Kidney epithelial cell (primary cell): ENCODE results near the gene MIOX. TPM values are rescaled to one million over a fixed set of nuclear protein-coding genes. Genes with fewer than 3 reads are reported as not detected.

Source experiments
- DNase-seq: peaks from one replicate; pipeline ENCODE4 v3.0.0-alpha.2; 2010; ENCODE audit warnings: low read depth
- H3K27me3 ChIP-seq: 2 replicates; pipeline ENCODE4 v1.6.0; 2011; ENCODE audit warnings: low read length; ENCODE audit not compliant: control insufficient read depth, insufficient read depth
- H3K36me3 ChIP-seq: 2 replicates; pipeline ENCODE4 v1.5.1; 2011; ENCODE audit warnings: low read length; ENCODE audit not compliant: control insufficient read depth, insufficient read depth
- H3K4me3 ChIP-seq: 2 replicates; pipeline ENCODE4 v1.5.1; 2011; ENCODE audit warnings: low read depth, mild to moderate bottlenecking, control low read depth, low read length
- total RNA-seq: library from RNA; depleted of rRNA; stranded (reverse); fragments of >200 nt; gene quantifications from 2 replicates; pipeline ENCODE4 v1.2.3, GENCODE V29; 2015
- TF ChIP-seq, protein P1 (sequence below): IDR thresholded peaks from 2 replicates; pipeline ENCODE4 v1.5.1; 2011; ENCODE audit warnings: mild to moderate bottlenecking, moderate library complexity, low read length, control low read depth, inconsistent platforms; ENCODE audit not compliant: insufficient read depth, poor library complexity, severe bottlenecking

MIOX gene
- total RNA-seq, 1 donor from 2014 or later: 1.8 TPM

GRCh38 chr22:50523458-50523805 is 36.8 kb downstream of the MIOX start:
- H3K36me3 ChIP-seq: peaks cover 4% of the 10 kb centered on the region
- DNase-seq: no peak

DNA sequence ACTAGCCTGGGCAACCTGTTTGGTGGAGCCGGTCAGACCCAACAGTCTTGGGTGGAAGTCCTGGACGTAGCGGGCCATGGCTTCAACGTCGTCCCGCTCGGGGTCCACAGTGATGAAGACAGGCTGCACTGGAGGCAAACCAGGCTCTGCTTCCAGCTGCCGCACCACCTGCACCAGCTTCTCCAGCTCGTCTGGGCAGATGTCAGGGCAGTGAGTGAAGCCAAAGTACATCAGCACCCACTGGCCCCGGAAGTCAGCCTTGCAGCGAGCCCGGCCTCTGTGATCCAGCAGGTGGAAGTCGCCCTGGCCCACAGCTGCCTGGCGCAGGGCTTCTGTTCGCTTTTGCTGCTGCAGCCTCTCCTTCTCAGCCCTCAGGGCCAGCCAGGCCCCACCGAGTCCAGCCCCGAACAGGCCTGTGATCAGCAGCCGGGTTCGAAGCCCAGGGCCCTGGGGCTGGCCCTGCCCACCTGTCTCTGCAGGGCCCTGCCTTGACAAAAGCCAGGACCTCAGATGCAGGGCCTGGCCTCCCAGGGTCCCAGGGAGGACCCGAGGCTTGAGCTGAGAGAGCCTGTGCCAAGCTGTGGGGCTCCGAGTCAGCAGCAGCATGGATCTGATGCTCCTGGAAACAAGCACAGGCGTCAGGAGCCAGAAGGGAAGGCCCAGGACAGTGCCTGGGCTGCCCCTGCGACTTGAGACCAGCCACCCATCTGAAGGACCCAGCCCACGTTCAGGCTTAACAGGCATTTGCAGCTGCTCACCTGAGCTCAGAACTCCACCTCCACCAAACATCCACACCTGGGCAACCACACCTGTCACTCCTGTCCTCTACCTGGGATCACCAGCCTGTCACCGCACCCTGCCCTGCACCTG is 37.4 kb downstream of the MIOX start:
- peak overlapping the region; percentile 53 for H3K4me3 ChIP-seq
- H3K36me3 ChIP-seq: peaks cover 4% of the 10 kb centered on the region
- DNase-seq: no peak

More at GRCh38 chr22:50523458-50523805, 36.8 kb downstream of the MIOX start:
- Histone ChIP-seq H3K27me3 (no peaks in the 10 kb centered on the region), H3K4me3 (no peak overlapping the region)
- TF ChIP-seq, protein P1, sequence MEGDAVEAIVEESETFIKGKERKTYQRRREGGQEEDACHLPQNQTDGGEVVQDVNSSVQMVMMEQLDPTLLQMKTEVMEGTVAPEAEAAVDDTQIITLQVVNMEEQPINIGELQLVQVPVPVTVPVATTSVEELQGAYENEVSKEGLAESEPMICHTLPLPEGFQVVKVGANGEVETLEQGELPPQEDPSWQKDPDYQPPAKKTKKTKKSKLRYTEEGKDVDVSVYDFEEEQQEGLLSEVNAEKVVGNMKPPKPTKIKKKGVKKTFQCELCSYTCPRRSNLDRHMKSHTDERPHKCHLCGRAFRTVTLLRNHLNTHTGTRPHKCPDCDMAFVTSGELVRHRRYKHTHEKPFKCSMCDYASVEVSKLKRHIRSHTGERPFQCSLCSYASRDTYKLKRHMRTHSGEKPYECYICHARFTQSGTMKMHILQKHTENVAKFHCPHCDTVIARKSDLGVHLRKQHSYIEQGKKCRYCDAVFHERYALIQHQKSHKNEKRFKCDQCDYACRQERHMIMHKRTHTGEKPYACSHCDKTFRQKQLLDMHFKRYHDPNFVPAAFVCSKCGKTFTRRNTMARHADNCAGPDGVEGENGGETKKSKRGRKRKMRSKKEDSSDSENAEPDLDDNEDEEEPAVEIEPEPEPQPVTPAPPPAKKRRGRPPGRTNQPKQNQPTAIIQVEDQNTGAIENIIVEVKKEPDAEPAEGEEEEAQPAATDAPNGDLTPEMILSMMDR: no peak

DNA sequence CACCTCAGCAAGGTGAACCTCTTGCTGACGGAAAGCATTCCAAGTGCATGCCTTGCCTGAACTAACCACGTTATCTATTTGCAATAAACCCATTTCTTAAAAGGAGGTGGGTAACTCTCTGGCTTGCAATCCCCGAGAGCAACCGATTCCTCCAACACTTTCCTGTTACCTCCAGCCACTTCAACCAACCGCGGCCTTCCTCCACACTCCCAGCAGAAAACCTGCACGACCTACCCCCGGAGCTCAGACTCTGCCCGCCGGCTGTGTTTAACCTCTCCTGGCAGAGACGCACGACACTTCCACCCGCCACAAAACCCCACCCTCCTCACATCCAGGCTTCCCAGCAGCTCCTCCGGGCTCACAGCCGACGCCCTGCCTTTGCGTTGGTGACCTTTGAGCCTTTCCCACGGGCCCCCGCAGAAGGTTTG is 38.0 kb downstream of the MIOX start:
- H3K4me3 ChIP-seq: peak overlapping the region; percentile 53
- no peak for DNase-seq
- no peaks in the 10 kb centered on the region for H3K27me3 ChIP-seq
- TF ChIP-seq, protein P1: no peak
- peaks cover 4% of the 10 kb centered on the region for H3K36me3 ChIP-seq

More for the DNA sequence above, 37.4 kb downstream of the MIOX start:
- H3K27me3 ChIP-seq: no peaks in the 10 kb centered on the region
- TF ChIP-seq, protein P1: no peak

DNA sequence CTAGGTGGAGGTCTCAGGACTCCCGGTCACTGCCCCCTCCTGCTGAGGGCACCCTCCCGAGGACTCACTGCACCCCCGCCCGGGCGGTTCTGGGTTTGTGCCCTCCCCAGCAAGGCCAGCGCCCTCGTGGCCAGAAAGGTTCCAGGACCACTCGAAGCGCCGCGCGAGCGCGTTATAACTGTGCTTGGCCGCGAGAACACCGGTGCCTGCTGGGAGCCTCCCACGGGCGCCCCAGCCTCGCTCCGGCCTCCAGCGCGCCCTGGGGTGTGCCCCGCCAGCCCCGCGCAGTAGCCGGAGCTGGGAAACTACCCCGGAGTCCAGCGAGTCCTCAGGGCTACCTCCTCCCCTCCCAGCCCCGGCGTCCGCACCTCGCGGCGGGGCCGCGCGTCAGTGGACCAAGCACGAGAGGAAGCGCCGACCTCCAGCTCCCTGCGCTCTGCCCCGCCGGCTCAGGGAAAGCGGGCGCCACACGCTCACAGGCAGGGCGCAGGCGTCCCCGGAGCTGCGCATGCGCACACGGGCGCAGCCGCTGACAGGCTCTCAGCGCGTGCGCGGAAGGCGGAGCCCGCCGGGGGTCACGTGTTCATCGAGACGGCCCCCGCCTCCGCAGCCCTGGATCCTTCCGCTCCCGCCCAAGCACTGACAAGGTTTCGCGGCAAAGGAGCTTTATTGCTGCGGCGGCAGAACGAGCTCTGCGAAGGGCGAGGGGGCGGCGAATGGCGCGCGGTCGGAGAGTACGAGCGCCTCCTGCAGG is 38.6 kb downstream of the MIOX start, which contains the start of gene SCO2:
SCO2 (minus strand) TSS at position 495 of the 754 bp plus-strand sequence. CDS start 1,187 bp downstream, outside the sequence.
- Histone ChIP-seq H3K36me3 (peaks cover 4% of the 10 kb centered on the region), H3K27me3 (peaks cover 2% of the 10 kb centered on the region), H3K4me3 (peak within 1 kb of the TSS; percentile 53)
- TF ChIP-seq, protein P1: peak; percentile 28
- peak; percentile 79 for DNase-seq

- TF ChIP-seq, protein P1: no peak
- Histone ChIP-seq H3K27me3 (peaks cover 7% of the 10 kb centered on the region), H3K36me3 (peaks cover 4% of the 10 kb centered on the region), H3K4me3 (peak overlapping the region; percentile 53)
- DNase-seq: no peak
These were observed 39.1 kb downstream of the MIOX start for GRCh38 chr22:50525858-50526107.
